H9 (cell line): ENCODE results near the gene ANKRD36C. TPM values are rescaled to one million over a fixed set of nuclear protein-coding genes. Genes with fewer than 3 reads are reported as not detected.
"Not testable (repeated sequence)": the region's sequence is repeated elsewhere in the genome, so short reads cannot be mapped to it uniquely, and the experiment has no call there.

Experiments used
- DNase-seq: peaks from one replicate; pipeline ENCODE4 v3.0.0-alpha.2; 2017
- H2AFZ ChIP-seq: one replicate; pipeline ENCODE4 v1.6.1; 2013; ENCODE audit warnings: mild to moderate bottlenecking, low read length, control low read depth, moderate library complexity
- H2AK5ac ChIP-seq: 2 replicates; pipeline ENCODE4 v1.6.1; 2013; ENCODE audit warnings: low read length, control low read depth, mixed read lengths; ENCODE audit not compliant: insufficient read length
- H2BK120ac ChIP-seq: one replicate; pipeline ENCODE4 v1.6.1; 2013; ENCODE audit warnings: low read depth, mild to moderate bottlenecking, low read length, control low read depth, inconsistent platforms; ENCODE audit not compliant: poor library complexity, severe bottlenecking
- H2BK12ac ChIP-seq: 2 replicates; pipeline ENCODE4 v1.6.1; 2013; ENCODE audit warnings: low read length, control low read depth, mixed read lengths, low read depth; ENCODE audit not compliant: insufficient read length
- H2BK15ac ChIP-seq: 2 replicates; pipeline ENCODE4 v1.6.1; 2013; ENCODE audit warnings: low read depth, low read length, control low read depth
- H2BK20ac ChIP-seq: one replicate; pipeline ENCODE4 v1.6.1; 2013; ENCODE audit warnings: low read depth, mild to moderate bottlenecking, low read length, control low read depth, inconsistent platforms; ENCODE audit not compliant: poor library complexity, severe bottlenecking
- H2BK5ac ChIP-seq: 2 replicates; pipeline ENCODE4 v1.6.1; 2013; ENCODE audit warnings: low read length, control low read depth, mixed read lengths; ENCODE audit not compliant: insufficient read length
- H3K14ac ChIP-seq: 2 replicates; pipeline ENCODE4 v1.6.1; 2013; ENCODE audit warnings: low read length, control low read depth; ENCODE audit not compliant: insufficient read depth
- H3K18ac ChIP-seq: 2 replicates; pipeline ENCODE4 v1.6.1; 2013; ENCODE audit warnings: low read depth, mild to moderate bottlenecking, mixed read lengths, low read length, control low read depth; ENCODE audit not compliant: insufficient read length
- H3K23ac ChIP-seq: 2 replicates; pipeline ENCODE4 v1.6.1; 2013; ENCODE audit warnings: low read length, control low read depth, mixed read lengths, low read depth; ENCODE audit not compliant: insufficient read length
- H3K23me2 ChIP-seq: 2 replicates; pipeline ENCODE4 v1.6.1; 2013; ENCODE audit warnings: low read depth, mild to moderate bottlenecking, mixed read lengths, low read length, control low read depth; ENCODE audit not compliant: insufficient read length, poor library complexity, severe bottlenecking
- H3K27ac ChIP-seq: 2 replicates; pipeline ENCODE4 v1.5.1; 2013; ENCODE audit warnings: low read length, control low read depth, mixed read lengths, low read depth; ENCODE audit not compliant: insufficient read length
- H3K27me3 ChIP-seq: 2 replicates; pipeline ENCODE4 v1.6.1; 2013; ENCODE audit warnings: low read length, control low read depth, inconsistent platforms; ENCODE audit not compliant: insufficient read depth
- H3K4ac ChIP-seq: 2 replicates; pipeline ENCODE4 v1.6.1; 2013; ENCODE audit warnings: low read depth, mild to moderate bottlenecking, control low read depth, inconsistent platforms, low read length, moderate library complexity
- H3K4me1 ChIP-seq: 2 replicates; pipeline ENCODE4 v1.6.1; 2013; ENCODE audit warnings: low read length, control low read depth, inconsistent platforms; ENCODE audit not compliant: insufficient read depth
- H3K4me2 ChIP-seq: 2 replicates; pipeline ENCODE4 v1.6.1; 2013; ENCODE audit warnings: low read length, control low read depth, mixed read lengths; ENCODE audit not compliant: insufficient read length, insufficient read depth
- H3K56ac ChIP-seq: 2 replicates; pipeline ENCODE4 v1.6.1; 2013; ENCODE audit warnings: low read depth, mild to moderate bottlenecking, mixed read lengths, low read length, control low read depth; ENCODE audit not compliant: insufficient read length
- H3K79me1 ChIP-seq: 2 replicates; pipeline ENCODE4 v1.6.1; 2013; ENCODE audit warnings: low read depth, mild to moderate bottlenecking, moderate library complexity, low read length, control low read depth, inconsistent platforms; ENCODE audit not compliant: insufficient read depth, poor library complexity, severe bottlenecking
- H3K79me2 ChIP-seq: 2 replicates; pipeline ENCODE4 v1.6.1; 2013; ENCODE audit warnings: low read length, control low read depth, inconsistent platforms; ENCODE audit not compliant: insufficient read depth
- H3K9ac ChIP-seq: 2 replicates; pipeline ENCODE4 v1.6.1; 2013; ENCODE audit warnings: low read length, control low read depth, mixed read lengths; ENCODE audit not compliant: insufficient read length; ENCODE audit errors: extremely low read depth
- H3K9me3 ChIP-seq: one replicate; pipeline ENCODE4 v1.6.1; 2013; ENCODE audit warnings: low read depth, low read length, inconsistent platforms; ENCODE audit not compliant: control insufficient read depth
- H3T11ph ChIP-seq: one replicate; pipeline ENCODE4 v1.6.1; 2013; ENCODE audit warnings: mild to moderate bottlenecking, low read length, control low read depth, inconsistent platforms
- H4K20me1 ChIP-seq: one replicate; pipeline ENCODE4 v1.6.1; 2013; ENCODE audit not compliant: control insufficient read depth, insufficient read length, insufficient read depth
- H4K5ac ChIP-seq: 2 replicates; pipeline ENCODE4 v1.6.1; 2013; ENCODE audit warnings: low read depth, mild to moderate bottlenecking, mixed read lengths, low read length, control low read depth; ENCODE audit not compliant: insufficient read length
- H4K8ac ChIP-seq: replicated peaks from 2 replicates; pipeline ENCODE4 v1.6.1; 2013; ENCODE audit warnings: low read length, control low read depth, mixed read lengths, low read depth; ENCODE audit not compliant: insufficient read length
- H4K91ac ChIP-seq: 2 replicates; pipeline ENCODE4 v1.6.1; 2013; ENCODE audit warnings: low read depth, mild to moderate bottlenecking, moderate library complexity, mixed read lengths, low read length, control low read depth; ENCODE audit not compliant: insufficient read length
- H3K27ac Mint-ChIP-seq, 3 experiments: 2 replicates in 2 of 3; 3 replicates in 1 of 3; pipeline ENCODE4 v1.8.0; 2020 to 2021; ENCODE audit warnings: mixed read lengths in 3 of 3, mild to moderate bottlenecking in 1 of 3, moderate library complexity in 1 of 3
- H3K27me3 Mint-ChIP-seq: 2 replicates; pipeline ENCODE4 v1.8.0; 2021; ENCODE audit warnings: low read depth, mild to moderate bottlenecking, moderate library complexity, mixed read lengths
- H3K36me3 Mint-ChIP-seq, 3 experiments: 2 replicates in 2 of 3; 3 replicates in 1 of 3; pipeline ENCODE4 v1.8.0; 2020 to 2021; ENCODE audit warnings: low read depth in 3 of 3, mixed read lengths in 3 of 3; ENCODE audit not compliant: insufficient read depth in 1 of 3
- H3K4me1 Mint-ChIP-seq, 2 experiments: 2 replicates each; pipeline ENCODE4 v1.8.0; 2020; ENCODE audit warnings: mixed read lengths in 2 of 2
- H3K4me3 Mint-ChIP-seq, 2 experiments: 2 replicates in 1 of 2; 3 replicates in 1 of 2; pipeline ENCODE4 v1.8.0; 2020 to 2021; ENCODE audit warnings: mild to moderate bottlenecking in 2 of 2, mixed read lengths in 2 of 2, moderate library complexity in 1 of 2
- H3K9me3 Mint-ChIP-seq, 2 experiments: 2 replicates in 1 of 2; 3 replicates in 1 of 2; pipeline ENCODE4 v1.8.0; 2020; ENCODE audit warnings: mild to moderate bottlenecking in 2 of 2, mixed read lengths in 2 of 2, moderate library complexity in 1 of 2
- WGBS: extraction: QIAGEN DNeasy Blood & Tissue Kit; methylation state at CpG from one replicate; pipeline ENCODE4 v1.1.7; 2013; ENCODE audit warnings: missing lambda C conversion rate, low lambda C conversion rate, mixed read lengths; ENCODE audit not compliant: insufficient read length; ENCODE audit errors: extremely low coverage; 5-methylcytosine and 5-hydroxymethylcytosine counted together
- total RNA-seq: library from RNA; stranded (reverse); gene quantifications from 2 replicates; pipeline ENCODE4 v1.2.1, GENCODE V29; 2021

Gene ANKRD36C
- total RNA-seq, 1 experiment from 2014 or later = 8.2 TPM

DNA sequence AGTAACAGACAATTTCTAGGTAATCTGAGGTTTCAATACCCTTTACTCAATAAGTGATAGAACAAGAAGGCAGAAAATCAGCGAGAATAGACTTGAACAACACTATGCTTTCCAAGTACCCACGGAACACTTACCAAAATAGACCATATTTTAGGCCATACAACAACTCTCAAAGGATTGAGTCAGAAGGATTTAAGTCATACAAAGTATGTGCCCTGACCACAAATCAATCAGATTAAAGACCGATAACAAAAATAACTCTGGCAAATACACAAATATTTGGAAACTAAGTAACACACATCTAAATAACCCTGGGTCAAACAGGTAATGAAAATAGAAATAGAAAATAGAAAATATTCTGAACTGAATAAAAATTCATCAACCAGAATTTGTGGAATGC is 129.5 kb downstream of the ANKRD36C start:
- not testable (repeated sequence) for H4K20me1 ChIP-seq, H3K9me3 Mint-ChIP-seq, H3K9me3 ChIP-seq, H3K4me1 ChIP-seq, H3K79me2 ChIP-seq, H3T11ph ChIP-seq, H3K9ac ChIP-seq, DNase-seq, H3K14ac ChIP-seq, H3K36me3 Mint-ChIP-seq, H3K4me2 ChIP-seq, H2BK5ac ChIP-seq, H3K27me3 ChIP-seq, H3K4ac ChIP-seq, H3K23ac ChIP-seq, H3K4me1 Mint-ChIP-seq, H4K91ac ChIP-seq, H2BK12ac ChIP-seq, H3K56ac ChIP-seq, H3K27ac Mint-ChIP-seq, H3K27me3 Mint-ChIP-seq, H3K23me2 ChIP-seq, H3K18ac ChIP-seq, H2BK15ac ChIP-seq, H3K27ac ChIP-seq, H2BK20ac ChIP-seq, H4K8ac ChIP-seq, H3K4me3 Mint-ChIP-seq, H2BK120ac ChIP-seq, H2AFZ ChIP-seq, H4K5ac ChIP-seq, H3K79me1 ChIP-seq, H2AK5ac ChIP-seq
- no CpG with 5 or more reads among the region's 3 CpGs for WGBS
